HepG2 (cell line): ENCODE results near the gene PRKAG1.

Experiments
- CBX2 ChIP-seq, 2 experiments: fragments of 200-600 bp in 1 of 2; sonication (generic); formaldehyde crosslinking in 1 of 2; IDR thresholded peaks; 2 replicates each; pipeline versions ENCODE4 v1.7.0 to v1.8.1; 2018 to 2022; ENCODE audit warnings: low read depth in 2 of 2, low read length in 1 of 2, mild to moderate bottlenecking in 1 of 2, missing genetic modification reagents in 1 of 2
- ELF1 ChIP-seq: sonication (generic); formaldehyde crosslinking; IDR thresholded peaks from 2 replicates; pipeline ENCODE4 v1.4.0; 2020; ENCODE audit warnings: missing genetic modification reagents
- HOXA3 ChIP-seq: sonication (generic); formaldehyde crosslinking; IDR thresholded peaks from 2 replicates; pipeline ENCODE4 v1.5.0; 2020; ENCODE audit warnings: missing genetic modification reagents
- IKZF1 ChIP-seq: fragments of 450-650 bp; IDR thresholded peaks from 2 replicates; pipeline ENCODE4 v1.7.1; 2016
- KDM4B ChIP-seq: sonication (generic); formaldehyde crosslinking; IDR thresholded peaks from 2 replicates; pipeline ENCODE4 v1.4.0; 2020; ENCODE audit warnings: missing genetic modification reagents
- NFYB ChIP-seq: sonication (generic); formaldehyde crosslinking; IDR thresholded peaks from 2 replicates; pipeline ENCODE4 v1.4.0; 2020; ENCODE audit warnings: missing genetic modification reagents
- POLR2A ChIP-seq, 2 experiments: IDR thresholded peaks; 2 replicates each; pipeline ENCODE4 v1.6.1; 2011; ENCODE audit warnings: low read depth in 2 of 2, low read length in 2 of 2, mild to moderate bottlenecking in 1 of 2, moderate library complexity in 1 of 2; ENCODE audit not compliant: insufficient read depth in 1 of 2
- THYN1 ChIP-seq: sonication (generic); formaldehyde crosslinking; IDR thresholded peaks from 2 replicates; pipeline ENCODE4 v1.8.1; 2023; ENCODE audit warnings: low read depth, mild to moderate bottlenecking, moderate library complexity, missing genetic modification reagents, borderline replicate concordance
- ZBTB38 ChIP-seq: sonication (generic); formaldehyde crosslinking; IDR thresholded peaks from 2 replicates; pipeline ENCODE4 v1.5.1; 2020; ENCODE audit warnings: mild to moderate bottlenecking, missing genetic modification reagents
- TF ChIP-seq, protein P1 (sequence below): conservative IDR thresholded peaks from 2 replicates; pipeline ENCODE4 v1.6.1; 2018; ENCODE audit warnings: missing genetic modification reagents
- TF ChIP-seq, protein P2 (sequence below), 2 experiments: IDR thresholded peaks; 2 replicates each; pipeline ENCODE4 v1.6.1; 2011 to 2012; ENCODE audit warnings: low read length in 2 of 2, borderline replicate concordance in 1 of 2, low read depth in 1 of 2, mild to moderate bottlenecking in 1 of 2, moderate library complexity in 1 of 2

DNA sequence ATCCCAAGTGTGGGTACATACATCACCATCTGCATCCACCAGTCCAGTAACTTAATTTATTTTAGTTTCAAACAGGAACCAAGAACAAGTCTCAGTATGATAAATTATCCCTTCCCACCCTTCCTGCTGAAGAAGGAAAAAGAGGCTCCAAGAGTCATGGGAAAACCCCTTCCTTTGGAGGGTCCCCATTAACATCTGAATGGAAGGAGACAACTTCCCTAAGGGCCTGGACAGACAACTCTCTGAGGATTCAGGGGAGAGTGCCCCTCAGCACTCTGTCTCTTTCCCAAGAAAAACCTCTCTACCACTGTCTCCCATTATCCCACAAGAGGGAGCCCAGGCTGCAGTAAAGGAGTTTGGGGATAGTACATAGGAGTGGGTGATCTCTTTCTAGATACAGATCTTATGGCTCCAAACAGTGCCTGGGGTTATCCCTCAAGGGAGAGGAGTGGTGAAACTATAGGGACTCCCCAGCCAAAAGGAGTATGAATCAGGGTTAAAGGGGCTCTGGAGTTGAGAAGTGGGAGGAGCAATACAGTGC, 53.2 kb downstream of the PRKAG1 start:
- TF ChIP-seq IKZF1 (no peak), NFYB (CRISPR knock-in tag) (no peak), ELF1 (CRISPR knock-in tag) (no peak), POLR2A (IDR thresholded peaks at IDR 0.05; ENCODE audit: insufficient read depth in 1 of 2, low read depth in 2 of 2, low read length in 2 of 2) (no peak), ZBTB38 (no peak), CBX2 (IDR thresholded peaks at IDR 0.05; ENCODE audit: low read depth, low read length) (no peak), CBX2 (CRISPR knock-in tag; IDR thresholded peaks at IDR 0.05; ENCODE audit: low read depth) (no peak), HOXA3 (CRISPR knock-in tag) (no peak), THYN1 (CRISPR knock-in tag) (no peak), KDM4B (CRISPR knock-in tag) (no peak)
- TF ChIP-seq, protein P1, sequence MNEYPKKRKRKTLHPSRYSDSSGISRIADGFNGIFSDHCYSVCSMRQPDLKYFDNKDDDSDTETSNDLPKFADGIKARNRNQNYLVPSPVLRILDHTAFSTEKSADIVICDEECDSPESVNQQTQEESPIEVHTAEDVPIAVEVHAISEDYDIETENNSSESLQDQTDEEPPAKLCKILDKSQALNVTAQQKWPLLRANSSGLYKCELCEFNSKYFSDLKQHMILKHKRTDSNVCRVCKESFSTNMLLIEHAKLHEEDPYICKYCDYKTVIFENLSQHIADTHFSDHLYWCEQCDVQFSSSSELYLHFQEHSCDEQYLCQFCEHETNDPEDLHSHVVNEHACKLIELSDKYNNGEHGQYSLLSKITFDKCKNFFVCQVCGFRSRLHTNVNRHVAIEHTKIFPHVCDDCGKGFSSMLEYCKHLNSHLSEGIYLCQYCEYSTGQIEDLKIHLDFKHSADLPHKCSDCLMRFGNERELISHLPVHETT (CRISPR knock-in tag) = no peak
- TF ChIP-seq, protein P2, sequence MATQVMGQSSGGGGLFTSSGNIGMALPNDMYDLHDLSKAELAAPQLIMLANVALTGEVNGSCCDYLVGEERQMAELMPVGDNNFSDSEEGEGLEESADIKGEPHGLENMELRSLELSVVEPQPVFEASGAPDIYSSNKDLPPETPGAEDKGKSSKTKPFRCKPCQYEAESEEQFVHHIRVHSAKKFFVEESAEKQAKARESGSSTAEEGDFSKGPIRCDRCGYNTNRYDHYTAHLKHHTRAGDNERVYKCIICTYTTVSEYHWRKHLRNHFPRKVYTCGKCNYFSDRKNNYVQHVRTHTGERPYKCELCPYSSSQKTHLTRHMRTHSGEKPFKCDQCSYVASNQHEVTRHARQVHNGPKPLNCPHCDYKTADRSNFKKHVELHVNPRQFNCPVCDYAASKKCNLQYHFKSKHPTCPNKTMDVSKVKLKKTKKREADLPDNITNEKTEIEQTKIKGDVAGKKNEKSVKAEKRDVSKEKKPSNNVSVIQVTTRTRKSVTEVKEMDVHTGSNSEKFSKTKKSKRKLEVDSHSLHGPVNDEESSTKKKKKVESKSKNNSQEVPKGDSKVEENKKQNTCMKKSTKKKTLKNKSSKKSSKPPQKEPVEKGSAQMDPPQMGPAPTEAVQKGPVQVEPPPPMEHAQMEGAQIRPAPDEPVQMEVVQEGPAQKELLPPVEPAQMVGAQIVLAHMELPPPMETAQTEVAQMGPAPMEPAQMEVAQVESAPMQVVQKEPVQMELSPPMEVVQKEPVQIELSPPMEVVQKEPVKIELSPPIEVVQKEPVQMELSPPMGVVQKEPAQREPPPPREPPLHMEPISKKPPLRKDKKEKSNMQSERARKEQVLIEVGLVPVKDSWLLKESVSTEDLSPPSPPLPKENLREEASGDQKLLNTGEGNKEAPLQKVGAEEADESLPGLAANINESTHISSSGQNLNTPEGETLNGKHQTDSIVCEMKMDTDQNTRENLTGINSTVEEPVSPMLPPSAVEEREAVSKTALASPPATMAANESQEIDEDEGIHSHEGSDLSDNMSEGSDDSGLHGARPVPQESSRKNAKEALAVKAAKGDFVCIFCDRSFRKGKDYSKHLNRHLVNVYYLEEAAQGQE (IDR thresholded peaks at IDR 0.05; ENCODE audit: borderline replicate concordance in 1 of 2, low read depth in 1 of 2, low read length in 2 of 2) = no peak
